ENCODE measurements around the gene DAP. TPM values are rescaled to one million over a fixed set of nuclear protein-coding genes. Genes with fewer than 3 reads are reported as not detected.
A peak's percentile ranks its signal among the peaks of the same experiment; 100 is the strongest.

DAP gene
- total RNA-seq, 1 experiment from 2014 or later = 62.7 TPM

DNA sequence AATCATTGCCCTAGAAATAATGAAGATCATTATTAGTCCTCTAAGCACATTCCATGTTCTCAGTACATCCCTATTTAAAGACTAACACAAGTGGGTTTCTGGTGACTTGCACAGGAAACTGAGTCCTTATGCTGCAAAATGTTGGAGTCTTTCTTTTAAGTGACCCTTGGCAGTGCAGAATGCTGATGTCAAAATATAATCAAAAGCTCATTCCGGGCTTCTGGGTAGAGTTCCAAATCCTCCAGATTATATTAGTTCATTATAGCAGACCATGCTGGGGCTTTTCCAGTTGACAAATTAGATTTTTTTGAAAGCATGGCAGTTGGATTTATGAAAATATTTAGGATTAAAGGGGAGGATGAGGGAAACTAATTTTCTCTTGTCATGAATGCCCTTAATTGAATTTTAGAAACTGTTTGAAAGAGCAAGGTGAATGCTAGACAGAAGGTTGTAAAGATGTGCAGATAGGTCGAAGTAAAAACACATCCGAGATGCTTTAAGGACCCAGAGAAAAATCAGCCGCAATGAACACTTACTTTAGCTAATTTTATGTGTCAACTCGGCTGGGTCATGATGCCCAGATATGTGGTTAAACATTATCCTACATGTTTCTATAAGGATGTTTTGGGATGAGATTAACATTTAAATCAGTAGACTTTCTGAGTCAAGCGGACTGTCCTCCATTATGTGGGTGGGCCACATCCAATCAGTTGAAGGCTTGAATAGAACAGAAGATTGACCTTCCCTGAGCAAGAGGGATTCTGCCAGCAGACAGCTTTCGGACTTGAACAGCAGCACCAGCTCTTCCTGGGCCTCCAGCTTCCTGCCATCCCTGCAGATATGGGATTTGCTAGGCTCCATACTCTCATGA is 88.7 kb downstream of the DAP start:
- DNase-seq (ENCODE audit: low read depth) = no peak

DNA sequence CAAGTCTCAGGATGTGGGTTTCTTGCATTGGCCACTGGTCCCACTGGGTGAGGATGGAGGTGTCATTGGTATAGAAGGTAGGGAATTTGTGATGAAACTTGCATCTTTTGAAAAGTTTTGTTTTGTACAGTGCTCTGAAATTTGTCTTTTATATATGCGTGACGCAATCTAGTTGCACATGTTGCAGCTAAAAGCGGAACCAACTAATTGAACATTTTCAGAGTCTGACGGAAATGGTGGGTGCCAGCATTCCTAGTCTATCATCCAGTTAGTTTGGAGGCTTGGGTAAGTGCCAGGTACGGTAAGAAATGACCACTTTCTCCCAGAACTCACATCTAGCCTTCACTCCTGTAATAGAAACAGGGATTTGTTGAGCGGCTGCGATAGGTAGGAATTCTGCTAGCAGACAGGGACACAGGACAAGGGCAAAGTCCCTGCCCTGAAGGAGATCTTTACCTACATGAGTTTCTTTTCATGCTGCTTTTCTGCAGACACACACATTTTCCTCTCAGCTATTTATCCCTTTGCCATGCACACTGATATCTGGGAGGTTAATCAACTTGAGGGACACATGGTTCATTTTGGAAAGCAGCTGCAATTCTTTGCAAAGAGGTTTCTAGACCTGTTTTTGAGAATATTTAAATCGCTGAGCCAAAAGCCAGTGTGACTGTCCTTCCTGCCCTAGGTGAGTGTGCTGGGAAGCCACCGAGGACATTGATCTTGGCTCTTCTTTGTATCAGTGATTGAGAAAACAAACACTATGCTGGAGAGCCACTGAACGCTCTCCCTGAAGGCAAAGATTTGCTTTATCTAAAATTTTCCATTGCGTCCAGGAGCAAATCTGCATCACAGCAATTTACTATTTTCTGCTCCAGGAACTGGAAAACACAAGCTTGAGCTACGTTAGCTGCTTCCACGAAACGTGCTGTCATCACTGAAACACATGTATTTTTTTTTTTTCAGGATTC is 89.7 kb downstream of the DAP start:
- DNase-seq (ENCODE audit: low read depth) = no peak

DNA sequence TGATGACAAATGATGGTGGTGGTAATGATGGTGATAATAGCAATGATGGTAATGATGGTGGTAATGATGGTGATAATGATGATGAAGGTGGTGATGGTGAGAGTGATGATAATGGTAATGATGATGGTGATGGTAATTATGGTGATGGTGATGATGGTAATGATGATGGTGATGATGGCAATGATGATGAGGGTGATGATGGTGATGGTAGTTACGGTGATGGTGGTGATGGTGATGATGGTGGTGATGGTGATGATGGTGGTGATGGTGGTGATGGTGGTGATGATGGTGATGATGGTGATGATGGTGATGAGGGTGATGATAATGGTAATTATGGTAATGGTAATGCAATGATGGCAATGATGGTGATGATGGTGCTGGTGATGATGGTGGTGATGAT is 91.1 kb downstream of the DAP start:
- no peak for DNase-seq (ENCODE audit: low read depth)

DNA sequence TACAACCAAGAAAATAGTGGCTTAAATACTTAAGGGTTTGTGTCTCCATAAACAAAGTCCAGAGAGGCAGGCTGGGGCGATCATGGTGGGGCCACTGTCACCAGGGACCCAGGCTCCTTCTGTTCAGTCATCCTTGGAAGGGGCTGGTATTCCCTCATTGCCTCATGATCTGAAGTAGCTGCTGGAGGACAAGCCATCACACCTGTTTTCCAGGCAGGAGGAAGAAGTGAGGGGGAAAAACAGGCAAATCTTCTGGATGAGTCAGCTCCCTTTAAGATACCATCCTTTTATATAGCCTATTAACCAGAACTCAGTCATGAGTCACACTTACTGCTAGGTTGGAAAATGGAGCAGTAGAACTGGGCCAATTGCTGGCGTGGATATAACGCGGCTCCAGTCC is 92.3 kb downstream of the DAP start:
- DNase-seq (ENCODE audit: low read depth) = peak; percentile 20

DNA sequence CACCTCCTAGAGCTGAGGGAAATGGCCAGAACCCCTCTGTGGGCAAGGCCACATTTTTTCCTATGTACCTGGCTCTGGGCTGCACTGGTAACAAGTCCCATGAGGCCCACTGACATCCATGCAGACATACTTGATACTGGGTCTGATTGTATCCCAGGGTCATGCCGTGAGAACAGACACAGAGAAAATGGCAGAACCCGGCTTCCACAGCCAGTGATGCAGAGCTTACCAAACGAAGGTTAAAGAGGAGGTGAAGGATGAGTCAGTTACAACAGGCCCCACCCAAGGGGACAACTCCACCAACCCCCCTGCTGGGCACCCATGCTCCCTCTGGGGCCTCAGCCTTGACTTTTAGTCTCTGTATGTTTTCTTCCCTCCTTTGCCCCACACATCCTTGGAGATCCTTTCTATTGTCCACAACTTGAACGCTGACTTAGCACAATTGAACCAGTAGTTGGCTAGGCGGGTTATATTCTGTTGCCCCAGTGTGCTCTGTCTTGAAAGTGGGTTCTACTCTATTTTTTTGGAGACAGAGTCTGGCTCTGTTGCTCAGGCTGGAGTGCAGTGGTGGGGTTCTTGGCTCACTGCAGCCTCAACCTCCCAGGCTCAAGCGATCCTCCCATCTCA is 93.5 kb downstream of the DAP start:
- no peak for DNase-seq (ENCODE audit: low read depth)

DNA sequence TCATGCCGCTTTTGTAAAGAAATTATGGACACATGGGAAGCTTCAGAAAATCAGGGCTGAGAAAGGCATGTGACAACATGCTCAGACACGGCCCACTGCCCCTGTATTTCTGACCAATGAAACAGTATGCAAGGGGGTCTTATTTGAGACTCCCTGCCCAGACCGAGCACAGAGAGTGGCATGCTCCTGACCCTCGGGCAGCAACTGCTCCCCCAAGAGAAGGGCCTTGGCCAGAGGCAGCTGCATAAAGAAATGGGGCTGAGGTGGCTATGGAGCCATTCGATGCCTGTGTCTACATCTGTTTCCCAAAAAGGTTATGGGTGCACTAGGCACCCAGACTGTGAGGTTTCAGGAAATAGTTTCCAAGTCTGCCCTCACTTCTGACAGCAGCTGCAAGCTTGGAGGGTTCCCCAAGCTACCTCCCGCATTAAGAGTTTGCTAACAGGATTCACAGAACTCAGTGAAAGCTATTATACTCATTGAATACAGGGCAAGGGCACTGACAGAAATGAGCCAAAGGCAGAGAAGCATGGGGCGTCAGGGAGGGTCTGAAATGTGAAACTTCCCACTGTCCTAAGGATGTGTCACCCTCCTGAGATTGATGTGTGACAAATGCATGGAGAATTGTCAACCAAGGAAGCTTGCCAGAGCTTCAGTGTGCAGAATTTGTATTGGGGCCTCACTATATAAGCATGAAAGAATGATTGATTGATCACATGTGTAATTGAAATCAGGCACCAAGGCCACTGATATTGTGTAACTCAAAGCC is 94.3 kb downstream of the DAP start:
- peak; percentile 30 for DNase-seq (ENCODE audit: low read depth)

DNA sequence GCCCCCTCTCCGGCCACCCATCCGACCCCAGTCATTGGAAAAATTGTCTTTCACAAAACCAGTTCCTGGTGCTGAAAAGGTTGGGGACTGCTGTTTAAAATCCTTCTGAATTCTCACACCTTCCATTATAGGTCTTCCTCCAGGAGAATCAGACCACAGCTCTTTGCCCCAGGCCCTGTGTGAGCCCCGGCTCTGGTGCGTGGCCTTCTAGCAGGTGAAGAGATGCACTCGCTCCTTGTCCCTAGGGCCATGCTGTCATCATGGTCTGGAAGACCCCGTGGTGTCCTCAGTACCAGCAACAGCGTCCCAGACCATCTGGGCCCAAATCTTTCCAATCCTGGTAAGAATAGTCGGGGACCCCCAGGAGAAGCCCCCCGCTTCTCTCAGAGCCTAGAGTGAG is 95.2 kb downstream of the DAP start:
- DNase-seq (ENCODE audit: low read depth) = no peak

DNA sequence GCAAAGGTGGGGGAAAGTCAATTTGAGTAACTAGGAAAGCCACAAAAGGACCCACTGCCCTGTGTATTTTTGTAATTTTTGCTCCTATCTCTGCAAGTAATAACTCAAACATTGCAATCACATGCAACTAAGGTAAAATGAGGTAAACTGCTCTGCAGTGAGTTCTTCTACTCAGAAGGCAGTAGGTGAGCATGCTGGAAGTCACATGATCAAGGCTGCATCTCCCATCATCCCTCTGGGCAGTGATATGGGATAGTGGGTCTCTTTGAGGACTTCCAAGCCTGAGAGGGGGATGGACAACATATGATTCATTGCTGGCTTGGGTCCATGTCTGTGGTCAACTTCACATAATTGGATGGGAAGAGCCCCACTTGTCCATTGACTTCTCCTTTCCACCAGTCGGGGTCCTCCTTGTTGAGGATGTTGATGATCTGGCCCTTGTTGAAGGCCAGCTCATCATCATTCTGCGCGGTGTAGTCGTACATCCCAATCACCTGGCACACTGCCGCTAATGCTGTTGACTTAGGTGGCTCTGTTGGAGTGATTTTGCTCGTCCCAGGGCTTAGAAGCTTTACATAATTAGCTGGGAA is 96.8 kb downstream of the DAP start:
- DNase-seq (ENCODE audit: low read depth) = peak; percentile 53

DNA sequence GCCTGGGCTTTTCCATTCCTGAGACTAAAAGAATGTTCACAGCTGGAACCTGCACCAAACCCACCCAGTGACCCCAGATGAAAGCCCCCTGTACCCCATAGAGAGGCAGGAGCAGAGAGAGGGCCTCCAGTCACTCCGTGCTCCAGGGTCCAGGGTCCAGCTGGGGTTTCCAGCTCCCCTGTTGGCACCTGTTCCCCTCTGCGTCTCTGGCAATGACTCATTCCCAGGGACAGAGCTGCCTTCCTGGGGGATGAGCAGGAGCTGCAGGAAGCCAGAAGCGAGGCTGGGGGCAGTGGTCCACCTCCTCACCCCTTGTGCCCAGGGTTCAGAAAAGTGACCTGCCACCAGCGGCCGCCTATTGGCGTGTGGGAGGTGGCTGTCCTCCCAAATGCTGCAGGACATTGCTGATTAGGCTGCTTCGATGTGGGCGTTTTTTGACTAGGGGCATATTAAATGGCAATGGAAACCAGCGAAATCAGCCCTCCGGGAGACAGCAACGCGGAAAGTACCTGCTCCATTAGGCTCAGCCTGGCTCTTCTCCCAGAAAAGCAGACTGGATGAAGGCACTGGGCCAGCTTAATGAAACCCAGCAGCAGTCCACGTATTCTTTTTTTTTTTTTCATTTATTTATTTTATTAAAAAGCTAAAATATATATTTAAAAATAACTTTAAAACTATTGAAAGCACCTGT is 97.4 kb downstream of the DAP start:
- DNase-seq (ENCODE audit: low read depth) = peak; percentile 18

DNA sequence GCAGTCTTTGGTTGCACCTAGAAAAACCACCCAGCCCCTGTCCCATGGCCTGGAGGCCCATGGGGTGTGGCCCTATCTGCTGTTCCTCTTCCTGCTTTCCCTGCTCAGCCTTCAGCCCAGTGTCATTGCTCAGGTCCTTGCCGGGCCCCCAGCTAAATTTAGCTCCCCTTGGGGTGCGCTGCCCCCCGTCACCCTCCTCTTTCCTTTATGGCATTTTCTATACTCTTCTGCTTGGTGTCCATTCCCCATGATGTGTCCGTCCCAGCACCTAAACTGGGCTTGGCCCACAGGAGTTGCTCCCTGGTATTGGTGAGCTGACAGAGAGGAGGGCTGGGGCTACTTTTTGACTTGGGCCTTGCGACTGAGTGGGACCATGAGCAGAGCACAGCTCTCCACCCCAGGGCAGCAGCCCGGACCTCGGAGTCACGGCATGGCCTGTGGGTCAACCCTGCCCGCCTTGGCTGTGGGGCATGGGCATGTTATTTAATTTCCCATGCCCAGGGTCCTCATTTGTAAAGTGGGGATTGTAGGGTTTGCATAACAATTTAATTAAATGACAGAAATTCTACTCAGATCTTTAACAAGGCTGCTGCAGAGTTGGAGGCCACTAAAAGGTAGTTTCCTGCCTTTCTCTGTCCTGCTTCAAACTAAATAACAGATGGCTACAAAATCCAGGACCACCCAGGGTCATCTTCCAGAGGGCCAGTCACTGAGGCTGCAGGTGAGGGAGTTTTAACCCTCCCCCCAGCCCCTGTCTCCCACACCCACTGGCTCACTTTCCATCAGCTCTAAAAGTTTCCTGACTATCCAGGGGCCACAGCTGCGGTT is 98.2 kb downstream of the DAP start:
- no peak for DNase-seq (ENCODE audit: low read depth)

DNA sequence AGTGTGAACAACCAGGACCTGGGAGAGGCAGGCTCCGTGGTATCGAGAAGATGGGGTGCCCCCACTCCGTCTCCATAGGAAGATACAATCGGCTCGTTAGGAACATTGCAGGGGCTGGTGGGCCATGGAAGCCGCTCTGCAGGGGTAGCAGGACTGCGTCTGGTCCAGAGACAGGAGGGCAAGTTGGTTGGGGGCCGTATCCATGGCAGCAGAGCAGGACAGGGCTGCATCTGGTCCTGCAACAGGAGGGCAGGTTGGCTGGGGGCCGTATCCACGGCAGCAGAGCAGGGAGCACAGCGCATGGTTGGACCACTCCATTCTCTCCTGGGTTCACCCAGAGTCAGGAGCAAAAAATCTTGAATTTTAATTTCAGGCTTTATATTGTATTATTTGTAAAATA is 99.0 kb downstream of the DAP start:
- DNase-seq (ENCODE audit: low read depth) = no peak

DNA sequence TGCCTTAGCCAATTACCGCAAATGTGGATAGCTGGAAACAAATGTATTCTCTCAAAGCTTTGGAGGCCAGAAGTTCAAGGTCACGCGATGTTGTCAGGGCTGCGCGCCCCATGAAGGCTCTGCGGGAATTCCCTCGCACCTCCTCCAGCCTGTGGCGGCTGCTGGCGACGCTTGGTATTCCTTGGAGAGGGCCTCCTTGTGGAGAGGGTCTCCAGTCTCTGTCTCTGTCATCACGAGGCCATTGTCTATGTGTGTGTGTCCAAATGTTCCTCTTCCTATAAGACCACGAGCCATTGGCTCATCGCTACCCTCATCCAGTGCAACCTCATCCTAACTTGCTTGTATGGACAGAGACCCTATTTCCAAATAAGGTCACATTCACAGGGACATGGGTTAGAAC is 99.6 kb downstream of the DAP start:
- no peak for DNase-seq (ENCODE audit: low read depth)

DNA sequence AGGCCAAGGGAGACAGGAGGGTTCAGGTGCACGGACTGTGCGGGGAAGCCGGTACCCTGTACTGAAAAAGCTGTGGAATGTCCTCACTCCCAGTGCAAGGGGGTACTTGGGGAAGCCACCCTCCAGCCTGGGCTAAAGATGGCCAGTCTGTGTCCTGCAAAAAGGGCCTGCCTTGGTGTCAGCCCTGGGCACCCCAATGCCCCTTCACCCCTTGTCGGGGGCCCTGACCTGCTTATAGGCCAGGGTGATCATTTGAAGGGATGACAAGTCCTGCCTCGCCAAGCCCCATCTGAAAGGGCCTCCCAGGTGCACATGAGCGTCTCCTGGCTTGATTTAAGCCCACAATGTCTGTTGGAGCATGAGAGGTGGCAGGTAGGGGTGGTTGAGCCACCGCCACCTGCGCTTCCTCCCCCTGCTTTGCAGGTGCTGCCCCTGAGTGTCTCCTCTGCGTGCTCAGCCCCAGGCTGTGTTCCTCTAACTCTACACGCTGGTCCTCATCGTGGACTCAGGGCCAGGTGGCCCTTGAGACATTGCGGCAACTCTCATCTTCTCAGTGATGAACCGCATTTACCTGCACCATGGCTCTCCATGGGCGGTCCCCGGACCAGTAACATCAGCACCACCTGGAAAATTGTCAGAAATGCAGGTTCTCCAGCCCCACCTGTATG is 100.2 kb downstream of the DAP start:
- DNase-seq (ENCODE audit: low read depth) = no peak

DNA sequence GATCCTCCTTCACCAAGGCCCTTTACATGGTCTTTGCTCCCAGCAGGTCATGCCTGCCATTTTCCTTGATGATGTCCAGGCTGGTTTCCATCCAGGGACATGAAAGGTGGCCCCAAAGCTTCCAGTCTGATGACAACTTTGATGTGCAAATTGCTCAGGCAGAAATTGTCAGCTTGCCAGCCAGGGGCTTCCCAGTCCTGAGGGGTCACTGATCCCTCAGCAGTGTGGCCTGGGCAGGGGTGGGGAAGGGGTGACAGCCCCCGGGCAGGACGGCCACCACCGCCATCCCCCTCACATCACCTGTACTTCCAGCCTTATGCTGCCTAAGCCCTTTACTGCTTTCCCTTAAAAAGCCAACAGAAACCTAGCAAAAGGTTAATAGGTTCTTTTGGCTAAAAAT is 100.9 kb downstream of the DAP start:
- DNase-seq (ENCODE audit: low read depth) = no peak

DNA sequence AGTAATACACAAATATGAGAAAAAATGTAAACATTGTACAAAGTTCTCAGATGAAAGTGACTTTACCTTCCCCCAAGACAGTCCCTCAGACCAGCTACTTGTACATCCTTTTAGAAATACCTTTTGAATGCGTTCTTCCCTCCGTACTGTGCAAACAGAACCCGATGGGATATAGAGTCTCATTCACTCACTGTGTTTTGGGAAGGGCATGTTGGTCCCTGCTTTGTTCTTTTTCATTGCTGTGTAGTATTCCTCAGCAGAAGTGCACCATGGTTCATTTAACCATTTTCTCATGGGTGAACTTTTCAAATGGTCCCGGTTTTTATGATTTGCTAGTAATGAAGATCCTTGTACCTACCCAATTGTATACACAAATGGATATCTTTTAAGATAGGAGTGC is 102.8 kb downstream of the DAP start:
- no peak for DNase-seq (ENCODE audit: low read depth)

DNA sequence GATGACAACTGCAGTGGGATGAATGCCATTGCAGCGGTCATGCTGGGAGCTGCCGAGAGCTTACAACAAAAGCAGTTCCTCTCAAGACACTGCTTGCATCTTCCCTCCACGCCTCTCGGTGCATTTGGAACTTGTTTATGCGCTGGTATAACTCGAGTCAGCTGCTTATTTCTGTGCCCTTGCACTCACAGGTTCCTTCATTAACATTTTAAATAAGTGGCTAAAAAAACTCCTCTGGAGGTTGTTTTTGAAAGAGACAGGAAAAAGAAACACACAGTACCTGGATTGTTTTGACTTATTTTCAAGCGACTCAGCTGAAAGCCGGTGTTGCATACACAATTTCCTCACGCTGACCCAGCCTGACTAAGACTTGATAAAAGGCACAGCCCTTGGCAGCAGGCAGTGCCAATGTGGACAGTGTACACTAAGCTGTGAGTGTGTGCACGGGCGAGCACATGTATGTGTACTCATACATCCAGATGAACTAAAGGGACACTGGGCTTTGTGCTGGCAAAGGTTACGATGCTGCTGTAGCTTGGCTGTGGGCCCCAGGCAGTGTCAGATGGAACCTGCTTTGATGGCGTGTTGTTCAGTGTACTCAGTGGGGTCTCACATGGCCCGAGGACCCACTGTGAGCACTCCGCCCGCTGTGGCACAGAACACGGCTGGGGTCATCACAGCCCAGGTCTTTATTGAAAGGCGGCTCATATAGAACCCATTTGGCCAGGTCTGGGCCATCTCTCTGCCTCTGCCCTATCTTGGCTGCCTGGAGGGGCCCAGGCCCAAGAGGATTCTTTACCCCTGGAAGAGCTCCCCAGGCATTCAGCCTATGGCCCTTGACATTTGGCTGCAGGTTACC is 104.8 kb downstream of the DAP start:
- DNase-seq (ENCODE audit: low read depth) = no peak

DNA sequence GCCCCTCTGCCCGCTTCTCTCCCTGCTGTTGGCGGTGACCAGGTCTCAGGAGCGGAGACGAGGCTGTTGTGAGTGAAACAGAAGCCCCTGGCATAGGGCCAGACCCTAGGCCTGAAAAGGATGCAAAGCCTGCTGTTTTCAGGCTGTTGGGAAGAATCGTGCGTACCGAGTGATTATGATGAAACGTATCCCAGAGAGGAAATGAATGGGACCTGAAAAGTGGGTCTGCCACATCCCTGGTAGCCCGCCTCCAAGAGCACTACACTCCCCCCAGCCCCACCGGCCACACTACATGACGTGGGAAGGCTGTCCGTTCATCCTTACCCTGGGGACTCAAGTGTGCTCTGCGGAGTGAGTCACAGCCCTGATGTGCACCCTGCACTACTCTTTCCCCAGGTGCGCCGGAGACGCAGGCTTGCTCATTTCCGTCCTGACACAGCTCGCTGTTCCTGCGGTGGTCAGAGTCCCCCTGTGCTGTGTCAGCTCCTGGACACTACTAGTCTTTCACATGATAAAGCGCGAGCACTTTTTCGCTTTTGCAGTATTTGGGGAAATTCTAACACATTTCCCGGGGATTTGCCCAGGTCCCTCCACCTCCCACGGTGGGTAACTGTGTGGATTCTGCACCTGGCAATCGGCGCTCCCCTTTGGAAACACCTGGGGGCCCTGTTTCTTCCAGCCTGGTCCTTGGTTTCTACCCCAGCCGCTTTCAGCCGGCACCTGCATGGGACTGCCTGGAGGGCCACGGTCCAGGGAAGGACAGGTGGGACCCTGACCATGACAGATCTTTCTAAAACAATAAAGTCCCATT is 105.7 kb downstream of the DAP start:
- no peak for DNase-seq (ENCODE audit: low read depth)
